Loucy (cell line): ENCODE results near the gene CDC34.

Experiments
- H2AFZ ChIP-seq: fragments of 200-600 bp; sonication (generic); 2 replicates; pipeline ENCODE4 v1.6.0; 2016; ENCODE audit warnings: antibody characterized with exemption, mild to moderate bottlenecking, low read length, moderate library complexity
- H3F3A ChIP-seq: fragments of 200-600 bp; 2 replicates; pipeline ENCODE4 v1.6.0; 2016; ENCODE audit warnings: antibody characterized with exemption, low read depth, mild to moderate bottlenecking
- H3K27me3 ChIP-seq: fragments of 200-600 bp; sonication (generic); 2 replicates; pipeline ENCODE4 v1.6.1; 2014; ENCODE audit warnings: low read length, mild to moderate bottlenecking; ENCODE audit not compliant: insufficient read depth, poor library complexity, severe bottlenecking
- H3K36me3 ChIP-seq: fragments of 200-600 bp; sonication (generic); 2 replicates; pipeline ENCODE4 v1.6.1; 2016; ENCODE audit warnings: low read length; ENCODE audit not compliant: insufficient read depth
- H3K4me1 ChIP-seq: fragments of 200-600 bp; sonication (generic); 2 replicates; pipeline ENCODE4 v1.5.1; 2014; ENCODE audit warnings: low read length, mild to moderate bottlenecking; ENCODE audit not compliant: insufficient read depth, poor library complexity, severe bottlenecking
- H3K4me2 ChIP-seq: fragments of 200-600 bp; sonication (generic); 2 replicates; pipeline ENCODE4 v1.6.0; 2014; ENCODE audit warnings: antibody characterized with exemption, low read length, low read depth, mild to moderate bottlenecking; ENCODE audit not compliant: poor library complexity, severe bottlenecking
- H3K4me3 ChIP-seq: fragments of 200-600 bp; sonication (generic); 2 replicates; pipeline ENCODE4 v1.5.1; 2014; ENCODE audit warnings: low read length, mild to moderate bottlenecking, mixed read lengths; ENCODE audit not compliant: poor library complexity, severe bottlenecking
- H3K79me2 ChIP-seq: fragments of 200-600 bp; sonication (generic); 2 replicates; pipeline ENCODE4 v1.6.1; 2014; ENCODE audit warnings: low read length; ENCODE audit not compliant: insufficient read depth
- H3K9ac ChIP-seq: fragments of 200-600 bp; sonication (generic); 2 replicates; pipeline ENCODE4 v1.6.0; 2014; ENCODE audit warnings: mild to moderate bottlenecking, low read depth, low read length, moderate library complexity; ENCODE audit not compliant: poor library complexity, severe bottlenecking
- H3K9me2 ChIP-seq: fragments of 200-600 bp; sonication (generic); replicated peaks from 2 replicates; pipeline ENCODE4 v1.6.1; 2016; ENCODE audit warnings: low read depth, low read length, mixed read lengths
- H3K9me3 ChIP-seq: fragments of 200-600 bp; sonication (generic); 2 replicates; pipeline ENCODE4 v1.6.1; 2014; ENCODE audit warnings: mild to moderate bottlenecking, antibody characterized with exemption, low read length, low read depth; ENCODE audit not compliant: insufficient read depth
- H4K20me1 ChIP-seq: fragments of 200-600 bp; sonication (generic); 2 replicates; pipeline ENCODE4 v1.6.0; 2014; ENCODE audit warnings: antibody characterized with exemption, low read length, mild to moderate bottlenecking; ENCODE audit not compliant: insufficient read depth, poor library complexity, severe bottlenecking
- CTCF ChIP-seq: fragments of 200-600 bp; sonication (generic); conservative IDR thresholded peaks from 2 replicates; pipeline ENCODE4 v1.5.1; 2014; ENCODE audit warnings: mild to moderate bottlenecking, antibody characterized with exemption, low read length
- EZH2phosphoT487 ChIP-seq: fragments of 200-600 bp; IDR thresholded peaks from 2 replicates; pipeline ENCODE4 v1.6.1; 2018; ENCODE audit warnings: antibody characterized with exemption, mild to moderate bottlenecking, moderate library complexity, borderline replicate concordance

Gene CDC34

GRCh38 chr19:525857-526419 is 5.6 kb upstream of the CDC34 start:
- Histone ChIP-seq H3K4me1 (peaks cover 4% of the 10 kb centered on the region), H3K9ac (no peak overlapping the region), H3K4me3 (no peak overlapping the region), H4K20me1 (no peaks in the 10 kb centered on the region), H2AFZ (no peak overlapping the region), H3K79me2 (no peaks in the 10 kb centered on the region), H3F3A (no peaks in the 10 kb centered on the region), H3K27me3 (no peaks in the 10 kb centered on the region), H3K9me3 (no peaks in the 10 kb centered on the region), H3K4me2 (no peak overlapping the region), H3K36me3 (no peaks in the 10 kb centered on the region), H3K9me2 (no peaks in the 10 kb centered on the region)
- TF ChIP-seq CTCF (no peak), EZH2phosphoT487 (no peak)

DNA sequence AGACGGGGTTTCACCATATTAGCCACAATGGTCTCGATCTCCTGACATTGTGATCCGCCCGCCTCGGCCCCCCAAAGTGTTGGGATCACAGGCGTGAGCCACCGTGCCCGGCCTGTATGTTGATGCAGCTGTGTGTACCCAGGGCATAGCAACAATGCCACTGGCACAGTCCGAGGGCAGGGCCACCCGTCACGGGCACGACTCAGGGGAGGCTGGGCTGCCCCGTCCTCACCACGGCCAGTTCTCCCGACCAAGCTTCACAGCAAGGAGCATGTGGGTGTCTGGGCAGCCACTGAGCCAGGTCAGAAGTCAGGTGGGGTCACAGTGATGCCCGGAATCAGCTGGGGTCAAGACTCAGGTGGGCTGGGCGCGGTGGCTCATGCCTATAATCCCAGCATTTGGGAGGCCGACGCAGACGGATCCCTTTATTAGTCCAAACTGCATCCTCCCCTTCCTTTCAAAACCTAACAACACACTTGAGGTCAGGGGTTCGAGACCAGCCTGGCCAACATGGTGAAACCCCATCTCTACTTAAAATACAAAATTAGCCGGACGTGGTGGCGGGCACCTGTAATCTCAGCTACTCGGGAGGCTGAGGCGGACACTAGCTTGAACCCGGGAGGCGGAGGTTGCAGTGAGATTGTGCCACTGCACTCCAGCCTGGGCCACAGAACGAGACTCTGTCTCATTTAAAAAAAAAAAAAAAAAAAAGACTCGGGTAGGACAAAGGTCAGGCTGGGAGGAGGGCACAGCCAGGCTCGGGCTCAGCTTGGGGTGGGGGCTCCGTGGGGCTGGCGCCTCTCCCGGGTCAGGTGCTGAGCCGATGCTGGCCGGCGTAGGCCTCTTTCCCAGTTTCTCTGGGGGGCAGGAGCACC is 1.2 kb upstream of the CDC34 start:
- Histone ChIP-seq H3K36me3 (no peaks in the 10 kb centered on the region), H3K27me3 (peaks cover 8% of the 10 kb centered on the region), H3K9me2 (no peaks in the 10 kb centered on the region), H3F3A (no peaks in the 10 kb centered on the region), H3K9ac (peak overlapping the region; percentile 64), H3K4me1 (peaks cover 10% of the 10 kb centered on the region), H3K4me2 (peak overlapping the region; percentile 73), H4K20me1 (peaks cover 32% of the 10 kb centered on the region), H2AFZ (peak overlapping the region; percentile 66), H3K4me3 (peak overlapping the region; percentile 74), H3K79me2 (peaks cover 36% of the 10 kb centered on the region), H3K9me3 (no peaks in the 10 kb centered on the region)
- TF ChIP-seq CTCF: no peak
- TF ChIP-seq EZH2phosphoT487: no peak

GRCh38 chr19:531009-531752 is 379 bp upstream of the CDC34 start:
- Histone ChIP-seq H3F3A (no peaks in the 10 kb centered on the region), H3K9ac (peak overlapping the region; percentile 64), H3K79me2 (peaks cover 44% of the 10 kb centered on the region), H3K9me2 (no peaks in the 10 kb centered on the region), H3K36me3 (peaks cover 2% of the 10 kb centered on the region; the same call in 1 of the 2 replicates), H3K9me3 (no peaks in the 10 kb centered on the region), H3K27me3 (peaks cover 8% of the 10 kb centered on the region), H4K20me1 (peaks cover 33% of the 10 kb centered on the region), H3K4me1 (peaks cover 10% of the 10 kb centered on the region), H3K4me3 (peak overlapping the region; percentile 74), H3K4me2 (peak overlapping the region; percentile 73), H2AFZ (peak overlapping the region; percentile 66)
- 0 out of 2 replicates have a peak, but pooled peaks have one; percentile 18 for TF ChIP-seq CTCF
- TF ChIP-seq EZH2phosphoT487: no peak
